Cardiac fibroblast (primary cell): Measurements from ENCODE around the gene PDE1C.
A peak's percentile ranks its signal among the peaks of the same experiment; 100 is the strongest.

Experiments used
- DNase-seq, 2 donors: peaks; one replicate each; pipeline versions ENCODE4 v3.0.0 to v3.0.0-alpha.2; 2010; ENCODE audit warnings: low read depth in 2 of 2
- H3K4me3 ChIP-seq, 2 donors: replicated peaks in 1 of 2; 1 replicate in 1 of 2; 2 replicates in 1 of 2; pipeline ENCODE4 v1.5.1; 2011; ENCODE audit warnings: low read depth in 2 of 2, low read length in 2 of 2, mild to moderate bottlenecking in 2 of 2, moderate library complexity in 1 of 2
- TF ChIP-seq, protein P1 (sequence below): IDR thresholded peaks from one replicate; pipeline ENCODE4 v1.5.1; 2011; ENCODE audit warnings: low read depth, mild to moderate bottlenecking, low read length, inconsistent platforms

The PDE1C gene

DNA sequence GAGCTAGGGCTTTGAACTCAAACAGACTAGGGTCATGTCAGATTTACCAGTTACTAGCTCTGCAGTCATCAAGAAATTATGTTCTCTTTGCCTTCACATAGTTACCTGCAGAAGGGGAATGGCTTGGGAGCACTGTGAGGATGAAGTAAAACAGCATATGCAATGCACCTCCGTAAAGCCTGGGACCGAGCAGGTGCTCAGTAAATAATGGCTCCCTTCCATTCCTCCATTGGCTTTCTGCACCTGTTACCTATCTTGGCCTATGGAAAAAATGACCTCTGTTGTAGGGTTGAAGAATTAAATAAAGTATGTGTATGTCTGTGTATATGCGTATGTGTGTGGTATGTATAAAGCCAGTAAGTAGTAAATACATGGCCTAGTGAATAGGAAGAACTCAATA lies 78.8 kb downstream of the PDE1C start:
- H3K4me3 ChIP-seq = no peak overlapping the region
- DNase-seq = no peak
- TF ChIP-seq, protein P1, sequence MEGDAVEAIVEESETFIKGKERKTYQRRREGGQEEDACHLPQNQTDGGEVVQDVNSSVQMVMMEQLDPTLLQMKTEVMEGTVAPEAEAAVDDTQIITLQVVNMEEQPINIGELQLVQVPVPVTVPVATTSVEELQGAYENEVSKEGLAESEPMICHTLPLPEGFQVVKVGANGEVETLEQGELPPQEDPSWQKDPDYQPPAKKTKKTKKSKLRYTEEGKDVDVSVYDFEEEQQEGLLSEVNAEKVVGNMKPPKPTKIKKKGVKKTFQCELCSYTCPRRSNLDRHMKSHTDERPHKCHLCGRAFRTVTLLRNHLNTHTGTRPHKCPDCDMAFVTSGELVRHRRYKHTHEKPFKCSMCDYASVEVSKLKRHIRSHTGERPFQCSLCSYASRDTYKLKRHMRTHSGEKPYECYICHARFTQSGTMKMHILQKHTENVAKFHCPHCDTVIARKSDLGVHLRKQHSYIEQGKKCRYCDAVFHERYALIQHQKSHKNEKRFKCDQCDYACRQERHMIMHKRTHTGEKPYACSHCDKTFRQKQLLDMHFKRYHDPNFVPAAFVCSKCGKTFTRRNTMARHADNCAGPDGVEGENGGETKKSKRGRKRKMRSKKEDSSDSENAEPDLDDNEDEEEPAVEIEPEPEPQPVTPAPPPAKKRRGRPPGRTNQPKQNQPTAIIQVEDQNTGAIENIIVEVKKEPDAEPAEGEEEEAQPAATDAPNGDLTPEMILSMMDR = no peak

DNA sequence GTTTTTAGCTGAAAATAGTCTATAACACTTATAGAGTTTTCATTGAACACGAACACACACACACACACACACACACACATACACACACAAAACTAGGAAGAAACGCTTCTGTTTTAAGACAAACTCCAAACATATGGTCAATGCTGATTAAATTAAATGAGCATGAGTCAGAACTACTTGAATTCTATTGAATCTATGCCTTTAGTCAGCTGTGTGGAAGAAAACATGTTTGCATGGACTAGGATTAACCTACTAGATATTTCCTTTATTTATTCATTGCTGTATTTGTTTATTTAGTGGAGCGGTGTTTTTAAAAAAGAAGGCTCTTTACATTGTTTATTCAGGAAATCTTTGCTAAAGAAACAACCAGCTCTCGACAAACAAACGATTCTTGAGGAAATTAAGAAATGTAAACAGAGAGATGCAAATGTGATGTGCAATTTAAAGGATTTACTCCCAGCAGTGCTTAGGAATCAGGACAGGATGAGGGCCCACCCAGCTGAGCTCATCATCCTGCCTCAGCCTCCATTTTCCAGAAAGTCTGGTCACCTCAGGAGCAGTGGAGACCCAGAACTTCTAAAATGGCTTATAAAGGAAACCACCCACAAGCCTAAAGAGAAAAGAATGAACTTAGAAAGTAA lies 83.2 kb downstream of the PDE1C start:
- peak; percentile 4 to 28 for DNase-seq
- TF ChIP-seq, protein P1 = no peak
- no peak overlapping the region for H3K4me3 ChIP-seq

DNA sequence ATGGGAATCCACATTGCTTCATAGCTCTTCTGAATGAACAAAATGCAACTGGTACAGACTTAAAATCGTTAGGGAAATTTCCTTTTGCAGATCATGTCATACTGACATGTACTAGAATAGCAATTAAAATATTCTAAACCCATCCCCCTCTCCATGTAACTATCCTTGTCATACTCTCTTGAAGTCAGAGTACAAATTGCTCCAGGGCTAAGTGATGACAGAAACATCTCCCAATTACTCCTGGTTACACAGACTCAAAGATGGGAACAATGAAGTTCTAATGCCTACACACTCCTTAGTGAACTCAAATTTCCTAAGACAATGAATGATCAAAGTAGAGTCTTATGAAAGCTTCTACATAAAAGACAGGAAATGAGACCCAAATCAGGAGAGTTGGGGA lies 87.2 kb downstream of the PDE1C start:
- TF ChIP-seq, protein P1 = no peak
- H3K4me3 ChIP-seq = no peak overlapping the region
- DNase-seq = no peak

DNA sequence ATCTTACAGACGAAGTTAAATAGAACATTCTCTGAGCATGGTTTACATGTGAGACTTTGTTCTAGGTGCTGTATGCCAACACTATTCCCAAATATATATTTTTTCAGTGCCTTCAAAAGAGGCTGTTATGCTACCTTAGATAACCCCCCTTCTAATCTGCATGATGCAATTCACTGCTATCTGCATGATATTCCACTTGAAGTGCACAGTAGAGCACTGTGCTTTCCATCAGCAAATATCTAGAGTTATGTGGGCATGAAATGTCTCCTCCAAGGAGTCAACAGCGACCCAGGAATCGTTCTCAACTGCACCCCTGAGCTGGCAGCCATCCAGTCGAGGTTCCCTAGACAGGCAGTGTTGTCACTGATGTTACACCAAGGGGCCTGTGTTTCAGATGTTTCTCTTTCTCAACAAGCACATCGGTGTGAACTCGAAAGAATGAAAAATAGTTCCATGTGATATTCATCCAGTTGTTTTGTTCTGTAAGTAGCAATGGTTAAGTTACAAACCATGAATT lies 88.3 kb downstream of the PDE1C start:
- no peak overlapping the region for H3K4me3 ChIP-seq
- TF ChIP-seq, protein P1 = no peak
- DNase-seq = no peak

DNA sequence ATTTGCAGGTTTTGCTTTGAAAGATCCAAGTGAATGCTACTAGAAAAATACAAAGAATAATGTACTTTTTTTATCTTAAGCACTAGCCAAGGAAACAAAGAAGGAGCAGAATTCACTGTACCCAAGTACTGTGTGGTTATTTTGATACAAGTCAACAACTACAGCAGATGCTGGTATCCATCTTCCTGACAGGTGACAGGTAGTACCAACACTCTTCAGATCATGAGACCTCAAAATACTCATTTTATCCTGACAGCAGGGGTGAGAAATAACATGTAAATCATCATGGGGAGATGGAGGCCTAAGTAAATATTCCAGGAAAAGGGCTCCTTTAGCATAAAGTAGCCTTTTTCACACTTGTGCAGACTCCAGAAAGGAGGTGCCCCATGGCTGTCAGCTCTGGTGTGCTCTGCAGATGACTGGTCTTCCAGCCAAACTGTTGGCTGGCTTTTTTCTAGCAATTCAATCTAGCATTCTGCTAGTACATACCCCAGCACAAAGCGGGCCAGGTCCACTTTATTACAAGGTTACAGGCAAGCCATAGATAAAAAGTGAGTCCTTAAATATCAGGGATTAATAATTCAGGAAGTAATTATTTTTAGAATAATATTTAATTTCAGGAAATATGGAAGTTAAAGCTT lies 90.4 kb downstream of the PDE1C start:
- DNase-seq = no peak
- TF ChIP-seq, protein P1 = no peak
- no peak overlapping the region for H3K4me3 ChIP-seq

DNA sequence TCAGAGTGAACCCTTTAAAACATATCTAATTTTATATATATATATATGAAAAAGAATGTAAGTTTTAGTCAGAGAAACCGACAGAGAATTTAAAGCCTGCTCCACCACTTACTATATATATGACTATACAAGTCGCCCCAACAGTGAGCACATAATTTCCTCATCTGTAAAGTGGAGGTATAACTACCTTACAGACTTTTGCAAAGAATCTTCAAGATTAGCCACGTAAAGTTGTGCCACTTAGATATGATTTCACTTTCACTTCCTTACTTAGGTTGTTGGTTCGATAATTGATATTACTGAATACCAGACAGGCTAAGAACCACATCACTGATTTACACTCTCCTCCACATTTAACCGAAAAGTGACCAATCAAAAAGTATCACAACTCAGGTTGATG lies 94.7 kb downstream of the PDE1C start:
- H3K4me3 ChIP-seq = no peak overlapping the region
- DNase-seq = no peak
- TF ChIP-seq, protein P1 = no peak
